GM19328 (cell line): ENCODE measurements around the gene TTYH3.
A peak's percentile ranks its signal among the peaks of the same experiment; 100 is the strongest.
"Not testable (repeated sequence)": the region's sequence is repeated elsewhere in the genome, so short reads cannot be mapped to it uniquely, and the experiment has no call there.

ENCODE experiments used
- ATAC-seq: cut with Tn5 transposase; IDR thresholded peaks from one replicate; pipeline ENCODE4 v1.9.1; 2021; ENCODE audit warnings: mild to moderate bottlenecking, moderate library complexity; ENCODE audit not compliant: unreplicated experiment

Gene TTYH3

GRCh38 chr7:2631946-2632732, at the start of gene TTYH3:
TSS of gene TTYH3 (plus strand) at chr7:2631986. CDS start at chr7:2632156, 170 bp downstream.
- ATAC-seq: peak; percentile 23

GRCh38 chr7:2582006-2582735, 49.6 kb upstream of the TTYH3 start:
- no peak for ATAC-seq

- ATAC-seq: no peak
Measured at GRCh38 chr7:2583798-2584580, 47.8 kb upstream of the TTYH3 start.

- ATAC-seq: no peak
Measured at GRCh38 chr7:2585446-2585845, 46.3 kb upstream of the TTYH3 start.

GRCh38 chr7:2586326-2587020, 45.3 kb upstream of the TTYH3 start:
- no peak for ATAC-seq

- no peak for ATAC-seq
Measured at GRCh38 chr7:2587134-2587533, 44.7 kb upstream of the TTYH3 start.

- ATAC-seq: no peak
Measured at GRCh38 chr7:2587778-2588177, 44.0 kb upstream of the TTYH3 start.

- no peak for ATAC-seq
Measured at GRCh38 chr7:2589341-2589740, 42.4 kb upstream of the TTYH3 start.

- ATAC-seq: not testable (repeated sequence)
Measured at GRCh38 chr7:2589941-2590340, 41.8 kb upstream of the TTYH3 start.

- no peak for ATAC-seq
Measured at GRCh38 chr7:2592375-2592865, 39.4 kb upstream of the TTYH3 start.

GRCh38 chr7:2593036-2593727, 38.6 kb upstream of the TTYH3 start:
- ATAC-seq: no peak

- no peak for ATAC-seq
Measured at GRCh38 chr7:2594599-2594998, 37.2 kb upstream of the TTYH3 start.

- ATAC-seq: no peak
Measured at GRCh38 chr7:2595258-2595860, 36.4 kb upstream of the TTYH3 start.

- ATAC-seq: no peak
Measured at GRCh38 chr7:2596464-2597272, 35.1 kb upstream of the TTYH3 start.

GRCh38 chr7:2597273-2597640, 34.5 kb upstream of the TTYH3 start:
- no peak for ATAC-seq

- no peak for ATAC-seq
Measured at GRCh38 chr7:2598154-2598823, 33.5 kb upstream of the TTYH3 start.

- no peak for ATAC-seq
Measured at GRCh38 chr7:2601065-2601464, 30.7 kb upstream of the TTYH3 start.

GRCh38 chr7:2601907-2602306, 29.9 kb upstream of the TTYH3 start:
- ATAC-seq: no peak
